Body of pancreas (tissue), 4 donors: ENCODE data around the gene TEAD1.

Source experiments
- POLR2A ChIP-seq, 3 donors: fragments of 450-650 bp; IDR thresholded peaks; one replicate each; pipeline ENCODE4 v1.6.1; 2016; ENCODE audit warnings: antibody characterized with exemption in 3 of 3, mild to moderate bottlenecking in 2 of 3
- TF ChIP-seq, protein P1 (sequence below), 7 experiments: fragments of 450-650 bp in 4 of 7; fragments of 200-600 bp in 3 of 7; sonication (generic) in 3 of 7; IDR thresholded peaks; one replicate each; pipeline ENCODE4 v1.5.1; 2016 to 2019; ENCODE audit warnings: antibody characterized with exemption in 7 of 7

DNA sequence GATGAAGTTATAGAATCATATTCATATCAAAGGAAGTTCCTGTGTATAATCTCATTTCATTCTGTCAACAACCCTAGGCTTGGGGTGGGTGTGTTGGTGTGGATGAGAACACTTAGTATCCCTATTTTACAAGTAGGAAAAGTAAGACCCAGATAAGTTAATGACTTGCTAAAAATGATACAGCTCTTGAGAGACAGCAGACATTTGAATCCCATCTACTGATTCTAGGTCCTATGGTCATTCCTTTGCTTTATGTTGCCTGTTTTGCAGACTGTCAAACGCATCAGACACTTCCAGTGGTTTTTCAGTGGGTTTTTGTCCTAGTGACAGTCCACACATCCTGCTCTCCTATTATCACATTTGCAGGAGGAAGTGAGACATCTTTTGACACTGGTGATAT, 153.1 kb downstream of the TEAD1 start:
- TF ChIP-seq, protein P1, sequence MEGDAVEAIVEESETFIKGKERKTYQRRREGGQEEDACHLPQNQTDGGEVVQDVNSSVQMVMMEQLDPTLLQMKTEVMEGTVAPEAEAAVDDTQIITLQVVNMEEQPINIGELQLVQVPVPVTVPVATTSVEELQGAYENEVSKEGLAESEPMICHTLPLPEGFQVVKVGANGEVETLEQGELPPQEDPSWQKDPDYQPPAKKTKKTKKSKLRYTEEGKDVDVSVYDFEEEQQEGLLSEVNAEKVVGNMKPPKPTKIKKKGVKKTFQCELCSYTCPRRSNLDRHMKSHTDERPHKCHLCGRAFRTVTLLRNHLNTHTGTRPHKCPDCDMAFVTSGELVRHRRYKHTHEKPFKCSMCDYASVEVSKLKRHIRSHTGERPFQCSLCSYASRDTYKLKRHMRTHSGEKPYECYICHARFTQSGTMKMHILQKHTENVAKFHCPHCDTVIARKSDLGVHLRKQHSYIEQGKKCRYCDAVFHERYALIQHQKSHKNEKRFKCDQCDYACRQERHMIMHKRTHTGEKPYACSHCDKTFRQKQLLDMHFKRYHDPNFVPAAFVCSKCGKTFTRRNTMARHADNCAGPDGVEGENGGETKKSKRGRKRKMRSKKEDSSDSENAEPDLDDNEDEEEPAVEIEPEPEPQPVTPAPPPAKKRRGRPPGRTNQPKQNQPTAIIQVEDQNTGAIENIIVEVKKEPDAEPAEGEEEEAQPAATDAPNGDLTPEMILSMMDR (IDR thresholded peaks at IDR 0.05), result no peak
- no peak for TF ChIP-seq POLR2A (IDR thresholded peaks at IDR 0.05)
